Activated T-helper 1 cell treated with anti-CD3 and anti-CD28 coated beads, Interleukin-2, amount 50 U/mL, for 16 hours (primary cell): ENCODE measurements around the gene SYT13.

ENCODE experiments used
- DNase-seq, 2 donors: peaks; one replicate each; pipeline ENCODE4 v3.0.0-alpha.2; 2020; ENCODE audit warnings: low read depth in 1 of 2, low spot score in 1 of 2

The SYT13 gene

DNA sequence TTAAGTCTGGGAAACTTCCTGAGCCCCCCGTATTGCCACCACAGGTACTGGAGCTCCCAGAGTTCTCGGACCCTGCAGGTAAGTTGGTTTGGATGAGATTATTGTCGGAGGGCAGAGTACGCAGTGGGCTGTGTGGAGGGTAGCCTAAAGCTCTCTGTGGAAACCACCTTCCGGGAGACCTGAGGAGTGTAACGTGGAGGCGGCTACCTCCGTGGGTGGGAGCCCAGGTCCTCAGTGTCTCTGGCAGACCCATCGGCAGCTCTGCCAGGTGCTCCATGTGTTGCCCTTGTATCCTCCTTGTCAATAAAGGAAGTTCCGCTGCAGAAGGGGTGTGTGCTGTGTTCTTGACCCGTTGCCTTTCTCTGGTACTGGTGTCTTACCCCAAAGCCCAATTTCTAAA is 61.4 kb downstream of the SYT13 start:
- no peak for DNase-seq

DNA sequence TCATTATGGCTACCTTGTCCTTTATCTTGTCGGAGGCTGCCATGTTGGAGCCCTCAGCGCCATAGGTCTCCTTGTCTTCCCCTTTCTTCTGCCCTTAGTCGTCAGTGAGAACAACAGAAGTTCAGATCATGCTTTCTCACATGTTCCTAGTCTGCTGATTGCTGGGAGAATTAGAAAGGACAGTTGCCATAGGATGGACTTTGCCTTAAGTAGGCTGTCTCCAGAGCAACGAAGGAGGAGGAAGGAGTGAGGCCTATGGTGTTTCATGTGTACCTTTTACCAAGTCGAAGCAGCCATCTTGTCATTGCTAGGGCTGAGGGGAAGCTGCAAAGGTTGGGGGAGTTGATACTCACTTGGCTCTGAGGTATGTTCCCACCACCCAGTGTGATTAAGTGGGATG is 62.6 kb downstream of the SYT13 start:
- DNase-seq = no peak

DNA sequence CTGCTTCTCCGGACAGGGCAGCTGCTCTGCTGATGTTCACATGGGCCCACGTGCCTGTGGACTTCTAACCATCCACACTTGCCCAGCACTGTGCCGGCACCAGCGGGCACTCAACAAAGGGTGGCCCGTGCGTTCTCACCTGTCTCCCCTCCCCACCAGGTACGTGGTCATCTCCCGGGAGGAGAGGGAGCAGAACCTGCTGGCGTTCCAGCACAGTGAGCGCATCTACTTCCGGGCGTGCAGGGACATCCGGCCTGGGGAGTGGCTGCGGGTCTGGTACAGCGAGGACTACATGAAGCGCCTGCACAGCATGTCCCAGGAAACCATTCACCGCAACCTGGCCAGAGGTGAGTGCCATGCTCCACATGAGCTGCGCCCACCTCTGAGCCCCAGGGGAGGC is 66.7 kb downstream of the SYT13 start:
- DNase-seq = no peak

DNA sequence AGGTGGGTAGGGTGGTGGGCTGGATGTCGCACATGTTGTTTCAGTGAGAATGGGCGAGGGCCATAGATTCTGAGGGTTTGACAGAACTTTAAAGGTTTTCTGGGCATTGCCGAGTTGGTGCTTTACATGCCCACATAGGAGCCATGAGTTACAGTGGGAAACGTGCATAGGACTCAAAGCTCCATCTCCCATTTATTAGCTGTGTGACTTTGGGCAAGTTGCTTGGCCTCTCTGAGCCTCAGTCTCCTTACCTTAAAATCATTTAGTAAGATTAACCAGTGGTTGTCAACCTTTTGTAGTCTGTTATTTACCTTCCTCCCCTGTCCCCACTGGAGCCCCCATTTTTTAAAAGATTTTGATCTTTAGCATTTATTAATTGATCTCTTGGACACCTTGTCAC is 67.4 kb downstream of the SYT13 start:
- no peak for DNase-seq

DNA sequence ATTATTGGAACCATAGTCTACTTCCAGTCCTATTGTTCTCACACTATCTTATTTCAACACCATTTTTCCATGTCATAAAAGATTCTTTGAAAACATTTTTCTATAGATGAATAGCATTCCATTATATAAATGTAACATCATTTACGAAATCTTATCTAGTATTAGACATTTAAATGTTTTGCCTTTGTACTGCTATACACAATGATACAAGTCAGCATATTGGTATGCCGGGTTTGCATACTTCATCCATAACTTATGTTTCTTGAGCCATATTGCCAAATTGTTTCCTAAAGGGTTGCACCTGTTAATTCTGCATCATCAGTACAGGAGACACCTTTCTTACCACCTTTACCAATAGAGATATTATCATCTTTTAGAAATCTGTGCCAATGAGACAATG is 68.2 kb downstream of the SYT13 start:
- DNase-seq = no peak

DNA sequence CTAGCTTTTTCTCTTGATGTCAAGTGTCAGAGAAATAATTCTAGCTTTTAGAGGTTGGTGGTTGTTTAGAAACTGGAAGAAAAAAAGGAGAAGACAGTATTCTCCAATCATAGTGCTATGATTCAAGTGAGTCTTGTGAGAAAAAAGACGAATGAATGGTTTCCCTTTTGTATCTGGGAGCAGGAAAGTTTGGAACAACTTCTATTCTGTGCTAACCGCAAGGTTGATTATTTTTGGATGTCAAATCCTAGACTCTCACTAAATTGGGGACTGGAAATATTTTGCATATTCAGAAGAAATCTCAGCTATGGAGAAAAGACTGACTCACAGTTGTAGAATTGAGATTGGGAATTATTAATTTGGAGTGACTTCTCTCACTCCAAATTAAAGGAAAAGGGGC is 69.2 kb downstream of the SYT13 start:
- DNase-seq = no peak

DNA sequence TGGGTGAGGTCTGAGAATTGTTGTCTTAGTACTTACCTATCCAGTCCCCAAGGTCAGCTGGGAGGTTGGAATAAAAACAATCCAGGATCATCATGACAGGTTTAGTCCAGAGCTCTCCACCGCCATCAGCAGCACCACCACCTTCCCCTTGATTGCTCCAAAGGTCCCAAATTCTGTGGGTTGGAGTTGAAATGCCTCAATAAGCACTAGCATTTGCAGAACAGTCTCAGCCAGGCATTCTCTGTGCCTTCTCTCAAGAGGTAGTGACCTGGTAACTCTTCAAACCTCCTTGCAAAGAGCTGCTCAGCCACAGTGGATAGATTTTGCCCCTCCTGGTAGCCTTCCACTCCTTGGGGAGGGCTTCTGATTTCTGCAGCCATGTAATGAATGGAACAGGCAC is 70.1 kb downstream of the SYT13 start:
- no peak for DNase-seq

DNA sequence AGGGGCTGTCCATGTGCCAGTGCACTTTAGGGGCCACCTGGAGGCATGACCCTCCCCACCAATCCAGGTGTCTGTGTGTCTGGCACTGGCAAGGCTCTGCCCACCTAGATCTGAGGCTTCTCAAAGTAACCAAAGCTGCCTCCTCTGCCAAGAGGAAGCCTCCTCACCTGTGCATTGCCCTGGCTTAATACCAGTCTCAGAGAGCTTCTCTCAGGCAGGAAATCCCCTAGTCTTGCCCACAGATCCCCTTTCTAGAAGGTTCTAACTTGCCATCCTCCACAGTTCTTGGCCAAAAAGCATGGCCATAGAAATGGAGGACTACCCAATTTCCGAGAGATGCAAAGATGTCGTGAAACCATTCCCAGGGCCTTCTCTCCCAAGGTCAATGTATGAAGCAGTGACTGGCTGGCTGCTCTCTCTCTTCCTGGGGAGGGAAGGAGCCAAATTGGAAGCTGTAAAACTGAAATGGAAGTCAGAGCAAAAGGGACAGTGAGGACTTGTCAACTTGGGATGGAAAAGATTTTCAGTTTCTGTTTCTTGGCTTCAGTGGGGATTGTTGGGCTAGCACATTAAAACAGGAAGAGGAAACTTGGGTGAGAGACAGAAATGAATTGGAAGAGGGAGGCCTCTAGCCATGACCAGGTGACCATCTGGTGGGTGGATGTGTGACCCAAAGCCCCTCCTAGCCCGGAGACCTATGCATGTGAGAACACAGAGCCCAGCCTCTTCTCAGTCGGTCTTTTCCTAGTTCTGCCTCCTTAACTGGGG is 70.9 kb downstream of the SYT13 start:
- no peak for DNase-seq

DNA sequence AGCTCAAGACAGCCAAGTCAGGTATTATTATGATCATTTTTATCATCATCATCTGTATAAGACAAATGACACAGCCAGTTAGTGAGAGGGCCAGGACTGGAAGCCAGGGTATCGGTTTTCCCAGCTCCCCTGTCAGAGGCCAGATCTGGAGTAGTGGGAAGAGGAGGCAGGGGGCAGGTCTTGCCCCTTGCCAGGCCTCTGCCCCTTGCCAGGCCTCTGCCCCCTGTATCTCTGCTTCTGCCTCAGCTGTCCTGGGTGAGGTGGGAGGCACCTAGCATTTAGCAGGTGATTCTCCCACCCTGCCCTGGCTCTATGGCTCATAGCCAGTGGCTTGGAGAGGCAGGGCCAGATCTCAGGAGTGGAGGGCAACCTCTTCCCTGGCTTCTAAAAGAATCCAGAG is 72.4 kb downstream of the SYT13 start:
- no peak for DNase-seq

DNA sequence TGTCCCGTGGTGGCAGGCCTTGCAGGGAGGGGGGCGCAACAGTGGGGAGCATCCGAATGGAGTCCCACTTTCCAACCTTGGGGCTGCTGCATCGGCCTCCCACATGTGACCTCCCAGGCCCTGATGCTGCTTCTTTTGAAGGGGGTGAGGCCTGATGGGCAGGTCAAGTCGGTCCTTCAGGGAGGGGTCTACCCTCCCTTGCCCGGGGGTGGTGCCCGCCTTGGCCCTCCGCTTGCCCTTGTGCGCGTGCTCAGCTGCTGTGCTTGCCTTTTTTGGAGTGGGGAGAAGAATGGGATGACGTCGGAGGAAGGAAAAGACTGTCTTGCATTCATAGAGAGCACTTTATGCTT is 72.8 kb downstream of the SYT13 start:
- DNase-seq = no peak

DNA sequence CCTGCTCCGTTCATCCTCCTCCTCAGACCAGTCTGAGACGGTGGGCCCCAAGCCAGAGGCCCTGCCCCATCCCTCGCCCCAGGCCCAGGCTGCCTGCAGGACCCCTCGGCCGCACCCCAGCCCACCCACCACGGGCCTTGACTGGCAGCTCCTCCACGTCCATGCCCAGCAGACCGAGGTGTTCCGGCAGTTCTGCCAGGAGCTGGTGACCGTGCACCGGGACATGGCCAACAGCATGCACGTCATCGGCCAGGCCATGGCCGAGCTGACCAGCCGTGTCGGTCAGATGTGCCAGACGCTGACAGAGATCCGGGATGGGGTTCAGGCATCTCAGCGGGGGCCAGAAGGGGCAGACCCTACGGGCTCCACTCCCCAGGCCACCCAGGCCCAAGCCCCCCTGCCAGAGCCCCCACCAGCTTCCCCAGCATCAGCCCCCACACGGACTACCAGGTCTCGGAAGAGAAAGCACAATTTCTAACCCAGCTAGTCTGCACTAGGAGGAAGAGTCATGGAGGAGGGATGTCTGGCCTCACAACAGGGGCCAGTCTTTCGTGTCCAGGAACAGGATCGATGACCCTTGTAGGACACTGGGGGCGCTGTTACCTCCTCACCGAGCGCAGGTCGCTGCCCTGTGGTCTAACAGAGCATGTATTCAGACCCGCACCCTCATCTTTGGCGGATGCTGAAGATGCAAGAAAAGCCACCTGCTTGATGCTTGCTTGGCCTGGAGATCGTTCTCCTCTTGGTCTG is 73.4 kb downstream of the SYT13 start:
- no peak for DNase-seq

DNA sequence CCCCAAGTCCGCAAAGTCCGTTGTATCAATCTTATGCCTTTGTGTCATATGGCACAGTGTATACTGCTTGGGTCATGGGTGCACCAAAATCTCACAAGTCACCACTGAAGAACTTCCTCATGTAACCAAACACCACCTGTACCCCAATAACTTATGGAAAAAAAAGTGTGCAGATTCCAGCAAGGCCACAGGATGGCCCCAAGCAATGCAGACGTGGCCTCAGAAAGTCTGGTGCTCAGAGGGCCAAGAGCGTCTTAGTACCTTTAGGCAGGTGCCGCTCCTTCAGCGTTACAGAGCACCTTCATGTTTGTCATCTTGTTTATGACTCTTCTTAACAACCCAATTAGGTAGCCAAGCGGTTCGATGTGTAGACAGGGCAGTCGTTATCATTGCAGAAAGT is 74.4 kb downstream of the SYT13 start:
- DNase-seq = no peak

DNA sequence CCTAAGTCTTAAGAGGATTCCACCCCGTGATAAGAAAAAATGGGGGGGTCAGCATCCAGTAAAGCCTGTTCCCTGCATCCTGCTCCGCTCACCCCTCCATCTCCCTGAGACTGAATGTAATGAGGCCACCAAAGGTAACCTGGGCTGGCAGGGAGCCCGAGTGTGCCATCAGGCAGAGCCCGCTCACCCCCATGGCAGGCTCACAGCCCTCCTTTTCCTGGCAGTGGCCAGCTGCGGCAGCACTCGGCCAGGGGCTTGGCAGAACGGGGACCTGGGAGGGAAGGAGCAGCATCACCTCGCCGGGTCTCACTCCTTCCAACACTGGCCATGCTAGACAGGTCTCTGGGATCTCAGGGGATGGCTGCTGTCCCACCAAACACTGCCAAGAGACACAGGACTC is 75.3 kb downstream of the SYT13 start:
- no peak for DNase-seq

DNA sequence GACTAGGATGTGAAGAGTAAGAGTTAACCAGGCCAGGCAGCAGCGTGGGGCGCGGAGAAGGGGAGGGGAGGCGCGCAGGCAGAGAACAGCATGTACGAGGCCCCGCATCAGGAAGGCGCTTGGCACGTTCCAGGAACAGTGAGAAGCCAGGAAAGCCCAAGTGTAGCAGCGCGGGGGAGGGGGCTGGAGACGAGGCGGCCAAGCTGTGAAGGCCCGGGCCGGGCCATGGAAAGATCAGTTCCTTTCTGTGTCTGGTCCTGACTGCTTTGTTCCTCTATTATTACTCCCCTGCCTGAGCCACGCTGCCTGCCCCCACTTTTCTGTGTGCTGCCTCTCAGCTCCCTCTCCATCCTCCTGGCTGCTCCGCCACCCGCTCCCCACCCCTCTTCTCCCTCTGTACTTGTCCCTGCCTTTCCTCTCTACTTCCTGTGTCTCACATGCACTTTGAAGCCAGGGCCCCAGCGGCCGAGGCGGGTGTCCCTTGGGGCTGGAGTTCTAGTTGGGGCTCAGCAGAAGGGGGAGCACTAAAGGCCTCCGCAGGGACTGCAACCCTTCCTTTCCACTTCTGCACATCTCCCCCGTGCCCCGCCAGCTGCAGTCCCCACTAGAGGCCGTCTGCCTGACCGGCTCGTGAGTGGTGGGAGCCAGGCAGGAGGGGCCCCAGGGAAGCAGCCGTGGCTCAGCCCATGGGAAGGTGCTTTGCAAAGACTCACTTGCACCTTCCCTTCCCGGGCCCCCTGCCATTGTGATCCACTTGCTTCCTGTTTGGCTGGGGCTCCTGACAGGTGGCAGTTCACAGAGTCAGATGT is 76.0 kb downstream of the SYT13 start:
- DNase-seq = no peak

DNA sequence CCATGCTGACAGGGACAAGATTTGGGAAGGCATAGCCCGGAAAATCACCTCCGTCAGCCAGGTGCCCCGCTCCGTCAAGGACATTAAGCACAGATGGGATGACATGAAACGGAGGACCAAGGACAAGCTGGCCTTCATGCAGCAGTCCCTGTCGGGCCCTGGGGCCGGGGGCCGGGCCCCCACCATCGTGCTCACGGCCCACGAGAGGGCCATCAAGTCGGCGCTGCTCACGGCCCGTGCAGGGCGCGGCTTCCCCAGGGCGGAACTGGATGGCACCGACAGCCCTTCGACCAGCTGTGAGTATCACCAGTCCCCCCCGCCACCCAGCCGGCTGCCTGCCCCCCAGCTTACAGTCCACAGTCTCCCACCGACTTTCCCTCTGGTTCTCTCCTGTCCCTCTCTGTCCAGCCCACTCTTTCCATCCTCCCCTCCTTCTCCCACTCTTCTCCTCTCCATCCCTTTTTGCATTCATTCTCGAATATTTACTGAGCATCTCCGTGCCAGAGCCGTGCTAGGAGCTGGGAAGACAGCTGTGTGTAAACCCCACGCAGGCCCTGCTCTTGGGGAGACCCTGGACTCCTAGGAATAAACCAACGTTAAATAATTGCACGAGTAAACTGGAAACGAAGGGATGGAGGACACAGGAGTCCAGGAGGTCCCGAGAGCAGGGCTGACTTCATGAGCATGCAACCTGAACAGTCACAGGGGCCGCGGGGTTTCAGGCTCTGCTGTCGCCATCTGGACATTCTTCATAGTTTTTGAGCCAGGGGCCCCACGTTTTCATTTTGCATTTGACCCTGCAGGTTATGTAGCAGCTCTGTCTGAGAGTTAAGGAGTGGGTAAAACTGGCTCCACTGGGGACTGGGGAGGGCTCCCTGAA is 76.9 kb downstream of the SYT13 start:
- no peak for DNase-seq

DNA sequence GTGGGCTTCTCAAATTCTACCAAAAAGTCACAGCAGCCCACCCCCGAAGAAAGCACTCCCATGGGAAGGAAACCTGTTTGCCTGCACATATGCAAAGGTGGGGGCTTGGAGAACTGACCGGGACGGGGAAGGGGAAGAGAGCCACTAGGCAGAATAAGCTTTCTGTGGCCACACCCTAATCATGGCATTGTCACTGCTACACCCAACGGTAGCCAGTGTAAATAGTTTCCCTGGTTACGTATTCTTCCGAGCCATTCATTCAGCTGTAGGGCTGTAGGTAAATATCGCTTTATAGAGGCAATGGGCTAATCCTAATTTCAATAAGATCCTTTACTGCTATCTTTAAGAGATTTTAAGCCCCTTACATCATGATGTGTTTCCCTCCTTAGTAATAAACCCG is 78.0 kb downstream of the SYT13 start:
- DNase-seq = no peak

DNA sequence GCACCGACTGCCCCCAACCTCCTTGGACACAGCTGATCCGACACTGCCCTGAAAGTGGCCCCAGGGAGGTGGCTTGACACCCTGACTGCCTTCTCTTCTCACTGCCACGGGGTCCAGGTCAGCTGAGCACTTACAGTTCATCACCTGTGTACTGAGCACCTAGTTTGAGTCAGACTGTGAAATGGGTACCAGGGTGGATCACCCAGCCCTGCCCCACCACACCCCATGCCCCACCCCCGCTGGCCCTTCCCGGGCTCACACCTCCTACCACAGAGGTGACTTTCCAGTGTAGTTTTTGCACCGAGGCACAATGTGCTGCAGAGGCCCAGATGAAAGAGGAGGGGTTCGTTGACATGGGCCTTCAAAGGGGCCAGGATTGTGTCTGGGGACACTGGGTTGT is 80.2 kb downstream of the SYT13 start:
- DNase-seq = no peak

DNA sequence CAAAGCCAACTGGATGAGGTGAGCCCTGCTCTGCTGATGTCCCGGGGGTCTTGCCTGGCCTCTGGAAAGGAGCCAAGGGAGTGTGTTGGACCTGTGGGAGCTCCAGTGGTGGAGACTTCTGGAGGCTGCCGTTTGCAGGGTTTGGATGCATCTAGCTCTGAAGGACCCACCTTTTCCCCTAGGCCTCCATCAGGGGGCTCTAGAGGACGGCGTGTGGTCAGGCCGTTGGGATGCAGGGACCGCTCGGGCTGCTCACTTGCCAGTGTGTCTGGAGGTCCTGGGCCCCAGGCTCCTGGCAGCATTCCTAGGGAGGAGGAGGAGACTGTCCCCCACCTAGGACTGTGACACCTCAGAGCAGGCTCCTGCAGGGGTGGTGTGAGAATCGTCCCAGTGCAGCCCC is 81.4 kb downstream of the SYT13 start:
- DNase-seq = no peak

DNA sequence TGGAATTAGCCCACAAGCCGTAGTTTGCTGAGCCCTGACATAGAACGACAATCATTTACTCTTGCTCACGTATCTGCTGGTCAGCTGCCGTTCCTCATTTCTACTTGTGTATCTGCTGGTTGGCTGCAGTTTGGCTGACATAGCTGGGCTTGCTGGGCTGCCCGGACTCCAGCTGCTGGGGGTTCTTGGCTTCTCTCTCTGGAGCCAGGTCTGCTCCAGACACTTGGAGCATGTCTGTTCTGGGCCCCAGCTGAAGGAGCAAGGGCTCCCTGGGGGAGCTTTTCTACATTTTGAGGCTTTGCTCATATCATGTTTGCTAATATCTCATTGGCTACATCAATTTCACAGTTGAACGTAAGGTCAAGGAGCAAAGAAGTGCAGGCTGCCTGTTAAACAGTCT is 92.4 kb downstream of the SYT13 start:
- DNase-seq = no peak
